ENCODE measurements around the gene PLXNB1.

DNA sequence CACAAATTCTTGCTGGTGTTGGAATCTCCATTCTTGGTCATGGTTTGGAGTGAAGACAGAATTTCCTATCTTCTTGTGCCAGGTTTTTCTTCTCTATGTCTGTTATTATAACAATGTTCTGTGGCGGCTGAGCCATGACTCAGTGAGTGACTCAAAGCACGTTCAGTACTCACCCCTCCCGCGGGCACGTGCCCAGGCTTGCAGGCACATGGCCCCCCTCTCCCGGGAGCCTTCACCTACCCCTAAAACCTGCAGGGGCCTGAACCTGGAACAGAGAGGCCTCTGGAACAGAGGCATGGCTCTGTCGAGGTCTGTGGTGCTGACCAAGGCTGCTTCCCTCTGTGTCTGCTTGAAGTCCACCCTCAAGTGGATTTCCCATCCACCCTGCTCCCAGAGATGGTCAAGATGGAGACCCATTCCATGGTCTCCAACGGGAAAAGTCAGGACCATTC lies 27.6 kb downstream of the PLXNB1 start:
- no peak for TF ChIP-seq POLR2A (IDR thresholded peaks at IDR 0.05; ENCODE audit: extremely low read depth, insufficient read length)
- TF ChIP-seq, protein P1, sequence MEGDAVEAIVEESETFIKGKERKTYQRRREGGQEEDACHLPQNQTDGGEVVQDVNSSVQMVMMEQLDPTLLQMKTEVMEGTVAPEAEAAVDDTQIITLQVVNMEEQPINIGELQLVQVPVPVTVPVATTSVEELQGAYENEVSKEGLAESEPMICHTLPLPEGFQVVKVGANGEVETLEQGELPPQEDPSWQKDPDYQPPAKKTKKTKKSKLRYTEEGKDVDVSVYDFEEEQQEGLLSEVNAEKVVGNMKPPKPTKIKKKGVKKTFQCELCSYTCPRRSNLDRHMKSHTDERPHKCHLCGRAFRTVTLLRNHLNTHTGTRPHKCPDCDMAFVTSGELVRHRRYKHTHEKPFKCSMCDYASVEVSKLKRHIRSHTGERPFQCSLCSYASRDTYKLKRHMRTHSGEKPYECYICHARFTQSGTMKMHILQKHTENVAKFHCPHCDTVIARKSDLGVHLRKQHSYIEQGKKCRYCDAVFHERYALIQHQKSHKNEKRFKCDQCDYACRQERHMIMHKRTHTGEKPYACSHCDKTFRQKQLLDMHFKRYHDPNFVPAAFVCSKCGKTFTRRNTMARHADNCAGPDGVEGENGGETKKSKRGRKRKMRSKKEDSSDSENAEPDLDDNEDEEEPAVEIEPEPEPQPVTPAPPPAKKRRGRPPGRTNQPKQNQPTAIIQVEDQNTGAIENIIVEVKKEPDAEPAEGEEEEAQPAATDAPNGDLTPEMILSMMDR (IDR thresholded peaks at IDR 0.05; ENCODE audit: low read depth, low read length) = no peak
